Glutamatergic neuron (in vitro differentiated cells): ENCODE measurements around the gene PARP3. TPM values are rescaled to one million over a fixed set of nuclear protein-coding genes. Genes with fewer than 3 reads are reported as not detected.

Source experiments
- DNase-seq: peaks from one replicate; pipeline ENCODE4 v3.0.0; 2022
- H3K27ac Mint-ChIP-seq: one replicate; pipeline ENCODE4 v1.8.0; 2020; ENCODE audit warnings: mild to moderate bottlenecking, mixed read lengths, inconsistent platforms; ENCODE audit not compliant: unreplicated experiment
- H3K27me3 Mint-ChIP-seq: one replicate; pipeline ENCODE4 v1.8.0; 2020; ENCODE audit warnings: mild to moderate bottlenecking, moderate library complexity, mixed read lengths, inconsistent platforms; ENCODE audit not compliant: unreplicated experiment
- H3K36me3 Mint-ChIP-seq: one replicate; pipeline ENCODE4 v1.8.0; 2020; ENCODE audit warnings: mild to moderate bottlenecking, mixed read lengths, inconsistent platforms; ENCODE audit not compliant: unreplicated experiment
- H3K4me1 Mint-ChIP-seq: one replicate; pipeline ENCODE4 v1.8.0; 2020; ENCODE audit warnings: mild to moderate bottlenecking, low read depth, mixed read lengths, inconsistent platforms; ENCODE audit not compliant: unreplicated experiment
- H3K4me3 Mint-ChIP-seq: one replicate; pipeline ENCODE4 v1.8.0; 2020; ENCODE audit warnings: mild to moderate bottlenecking, mixed read lengths, inconsistent platforms; ENCODE audit not compliant: unreplicated experiment
- H3K9me3 Mint-ChIP-seq: one replicate; pipeline ENCODE4 v1.8.0; 2020; ENCODE audit warnings: mild to moderate bottlenecking, moderate library complexity, mixed read lengths, inconsistent platforms; ENCODE audit not compliant: unreplicated experiment
- total RNA-seq: library from RNA; stranded (reverse); fragmentation: NEBNext Ultra II Directional; extraction: Animal tissue kit (Norgen Biotek cat#: 25700); gene quantifications from one replicate; pipeline ENCODE4 v1.2.1, GENCODE V29; 2021; ENCODE audit not compliant: unreplicated experiment
- TF ChIP-seq, protein P1 (sequence below): fragments of 200-600 bp; sonication (generic); IDR thresholded peaks from one replicate; pipeline ENCODE4 v1.5.0; 2021; ENCODE audit not compliant: partially characterized antibody, unreplicated experiment

Gene PARP3
- total RNA-seq, 1 donor from 2014 or later, result 3.8 TPM

- DNase-seq, result no peak
- peaks cover 1% of the 10 kb centered on the region for H3K9me3 Mint-ChIP-seq
- H3K4me1 Mint-ChIP-seq, result peaks cover 6% of the 10 kb centered on the region
- TF ChIP-seq, protein P1, sequence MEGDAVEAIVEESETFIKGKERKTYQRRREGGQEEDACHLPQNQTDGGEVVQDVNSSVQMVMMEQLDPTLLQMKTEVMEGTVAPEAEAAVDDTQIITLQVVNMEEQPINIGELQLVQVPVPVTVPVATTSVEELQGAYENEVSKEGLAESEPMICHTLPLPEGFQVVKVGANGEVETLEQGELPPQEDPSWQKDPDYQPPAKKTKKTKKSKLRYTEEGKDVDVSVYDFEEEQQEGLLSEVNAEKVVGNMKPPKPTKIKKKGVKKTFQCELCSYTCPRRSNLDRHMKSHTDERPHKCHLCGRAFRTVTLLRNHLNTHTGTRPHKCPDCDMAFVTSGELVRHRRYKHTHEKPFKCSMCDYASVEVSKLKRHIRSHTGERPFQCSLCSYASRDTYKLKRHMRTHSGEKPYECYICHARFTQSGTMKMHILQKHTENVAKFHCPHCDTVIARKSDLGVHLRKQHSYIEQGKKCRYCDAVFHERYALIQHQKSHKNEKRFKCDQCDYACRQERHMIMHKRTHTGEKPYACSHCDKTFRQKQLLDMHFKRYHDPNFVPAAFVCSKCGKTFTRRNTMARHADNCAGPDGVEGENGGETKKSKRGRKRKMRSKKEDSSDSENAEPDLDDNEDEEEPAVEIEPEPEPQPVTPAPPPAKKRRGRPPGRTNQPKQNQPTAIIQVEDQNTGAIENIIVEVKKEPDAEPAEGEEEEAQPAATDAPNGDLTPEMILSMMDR, result no peak
- no peak overlapping the region for H3K4me3 Mint-ChIP-seq
- no peaks in the 10 kb centered on the region for H3K36me3 Mint-ChIP-seq
- no peak overlapping the region for H3K27ac Mint-ChIP-seq
- peaks cover 13% of the 10 kb centered on the region for H3K27me3 Mint-ChIP-seq
Observed at GRCh38 chr3:51938780-51939425, 3.3 kb upstream of the PARP3 start.

- TF ChIP-seq, protein P1, result no peak
- no peaks in the 10 kb centered on the region for H3K36me3 Mint-ChIP-seq
- peak overlapping the region; percentile 89 for H3K4me3 Mint-ChIP-seq
- H3K27ac Mint-ChIP-seq, result peak overlapping the region; percentile 53
- peaks cover 6% of the 10 kb centered on the region for H3K4me1 Mint-ChIP-seq
- H3K9me3 Mint-ChIP-seq, result peaks cover 1% of the 10 kb centered on the region
- DNase-seq, result no peak
- H3K27me3 Mint-ChIP-seq, result peaks cover 13% of the 10 kb centered on the region
Observed at GRCh38 chr3:51940648-51941462, 1.3 kb upstream of the PARP3 start.

GRCh38 chr3:51941463-51941797 lies 733 bp upstream of the PARP3 start:
- H3K27ac Mint-ChIP-seq, result peak overlapping the region; percentile 53
- TF ChIP-seq, protein P1, result no peak
- peak overlapping the region; percentile 89 for H3K4me3 Mint-ChIP-seq
- H3K9me3 Mint-ChIP-seq, result peaks cover 4% of the 10 kb centered on the region
- no peaks in the 10 kb centered on the region for H3K36me3 Mint-ChIP-seq
- no peak for DNase-seq
- peaks cover 6% of the 10 kb centered on the region for H3K4me1 Mint-ChIP-seq
- H3K27me3 Mint-ChIP-seq, result peaks cover 13% of the 10 kb centered on the region

- Mint-ChIP-seq H3K27me3 (peaks cover 14% of the 10 kb centered on the region), H3K36me3 (no peaks in the 10 kb centered on the region), H3K4me1 (peaks cover 6% of the 10 kb centered on the region), H3K4me3 (peak overlapping the region; percentile 89), H3K9me3 (peaks cover 10% of the 10 kb centered on the region), H3K27ac (peak overlapping the region; percentile 22)
- TF ChIP-seq, protein P1, result no peak
- no peak for DNase-seq
Observed at GRCh38 chr3:51942603-51943450, 664 bp downstream of the PARP3 start.
